Glutamatergic neuron (in vitro differentiated cells): ENCODE measurements around the gene TM4SF5. TPM values are rescaled to one million over a fixed set of nuclear protein-coding genes. Genes with fewer than 3 reads are reported as not detected.

Source experiments
- DNase-seq: peaks from one replicate; pipeline ENCODE4 v3.0.0; 2022
- H3K27ac Mint-ChIP-seq: one replicate; pipeline ENCODE4 v1.8.0; 2020; ENCODE audit warnings: mild to moderate bottlenecking, mixed read lengths, inconsistent platforms; ENCODE audit not compliant: unreplicated experiment
- H3K27me3 Mint-ChIP-seq: one replicate; pipeline ENCODE4 v1.8.0; 2020; ENCODE audit warnings: mild to moderate bottlenecking, moderate library complexity, mixed read lengths, inconsistent platforms; ENCODE audit not compliant: unreplicated experiment
- H3K36me3 Mint-ChIP-seq: one replicate; pipeline ENCODE4 v1.8.0; 2020; ENCODE audit warnings: mild to moderate bottlenecking, mixed read lengths, inconsistent platforms; ENCODE audit not compliant: unreplicated experiment
- H3K4me1 Mint-ChIP-seq: one replicate; pipeline ENCODE4 v1.8.0; 2020; ENCODE audit warnings: mild to moderate bottlenecking, low read depth, mixed read lengths, inconsistent platforms; ENCODE audit not compliant: unreplicated experiment
- H3K4me3 Mint-ChIP-seq: one replicate; pipeline ENCODE4 v1.8.0; 2020; ENCODE audit warnings: mild to moderate bottlenecking, mixed read lengths, inconsistent platforms; ENCODE audit not compliant: unreplicated experiment
- H3K9me3 Mint-ChIP-seq: one replicate; pipeline ENCODE4 v1.8.0; 2020; ENCODE audit warnings: mild to moderate bottlenecking, moderate library complexity, mixed read lengths, inconsistent platforms; ENCODE audit not compliant: unreplicated experiment
- total RNA-seq: library from RNA; stranded (reverse); fragmentation: NEBNext Ultra II Directional; extraction: Animal tissue kit (Norgen Biotek cat#: 25700); gene quantifications from one replicate; pipeline ENCODE4 v1.2.1, GENCODE V29; 2021; ENCODE audit not compliant: unreplicated experiment
- TF ChIP-seq, protein P1 (sequence below): fragments of 200-600 bp; sonication (generic); IDR thresholded peaks from one replicate; pipeline ENCODE4 v1.5.0; 2021; ENCODE audit not compliant: partially characterized antibody, unreplicated experiment

TM4SF5 gene
- total RNA-seq, 1 donor from 2014 or later, result not detected

DNA sequence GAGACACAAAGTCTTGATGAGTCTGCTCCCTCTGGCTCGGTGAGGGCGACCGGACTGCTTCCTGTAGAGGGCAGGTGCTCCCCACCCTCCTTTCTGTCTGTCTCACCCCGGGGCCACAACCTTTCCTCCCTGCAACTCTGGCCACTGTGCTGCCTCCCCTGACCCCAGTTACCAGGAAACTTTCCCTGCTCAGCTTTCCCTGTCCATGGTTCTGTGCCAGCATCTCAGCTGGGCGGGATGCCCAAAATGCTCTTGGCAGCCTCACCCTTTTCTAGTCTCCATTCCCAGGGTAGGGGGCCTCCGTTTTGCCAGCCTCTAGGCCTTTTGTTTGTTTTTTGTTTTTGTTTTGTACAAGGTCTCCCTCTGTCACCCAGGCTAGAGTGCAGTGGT lies 36.7 kb downstream of the TM4SF5 start:
- peaks cover 11% of the 10 kb centered on the region for H3K36me3 Mint-ChIP-seq
- H3K9me3 Mint-ChIP-seq, result peaks cover 10% of the 10 kb centered on the region
- no peak overlapping the region for H3K27ac Mint-ChIP-seq
- DNase-seq, result no peak
- peaks cover 7% of the 10 kb centered on the region for H3K4me1 Mint-ChIP-seq
- peaks cover 22% of the 10 kb centered on the region for H3K27me3 Mint-ChIP-seq
- H3K4me3 Mint-ChIP-seq, result peak overlapping the region; percentile 93
- TF ChIP-seq, protein P1, sequence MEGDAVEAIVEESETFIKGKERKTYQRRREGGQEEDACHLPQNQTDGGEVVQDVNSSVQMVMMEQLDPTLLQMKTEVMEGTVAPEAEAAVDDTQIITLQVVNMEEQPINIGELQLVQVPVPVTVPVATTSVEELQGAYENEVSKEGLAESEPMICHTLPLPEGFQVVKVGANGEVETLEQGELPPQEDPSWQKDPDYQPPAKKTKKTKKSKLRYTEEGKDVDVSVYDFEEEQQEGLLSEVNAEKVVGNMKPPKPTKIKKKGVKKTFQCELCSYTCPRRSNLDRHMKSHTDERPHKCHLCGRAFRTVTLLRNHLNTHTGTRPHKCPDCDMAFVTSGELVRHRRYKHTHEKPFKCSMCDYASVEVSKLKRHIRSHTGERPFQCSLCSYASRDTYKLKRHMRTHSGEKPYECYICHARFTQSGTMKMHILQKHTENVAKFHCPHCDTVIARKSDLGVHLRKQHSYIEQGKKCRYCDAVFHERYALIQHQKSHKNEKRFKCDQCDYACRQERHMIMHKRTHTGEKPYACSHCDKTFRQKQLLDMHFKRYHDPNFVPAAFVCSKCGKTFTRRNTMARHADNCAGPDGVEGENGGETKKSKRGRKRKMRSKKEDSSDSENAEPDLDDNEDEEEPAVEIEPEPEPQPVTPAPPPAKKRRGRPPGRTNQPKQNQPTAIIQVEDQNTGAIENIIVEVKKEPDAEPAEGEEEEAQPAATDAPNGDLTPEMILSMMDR, result no peak

DNA sequence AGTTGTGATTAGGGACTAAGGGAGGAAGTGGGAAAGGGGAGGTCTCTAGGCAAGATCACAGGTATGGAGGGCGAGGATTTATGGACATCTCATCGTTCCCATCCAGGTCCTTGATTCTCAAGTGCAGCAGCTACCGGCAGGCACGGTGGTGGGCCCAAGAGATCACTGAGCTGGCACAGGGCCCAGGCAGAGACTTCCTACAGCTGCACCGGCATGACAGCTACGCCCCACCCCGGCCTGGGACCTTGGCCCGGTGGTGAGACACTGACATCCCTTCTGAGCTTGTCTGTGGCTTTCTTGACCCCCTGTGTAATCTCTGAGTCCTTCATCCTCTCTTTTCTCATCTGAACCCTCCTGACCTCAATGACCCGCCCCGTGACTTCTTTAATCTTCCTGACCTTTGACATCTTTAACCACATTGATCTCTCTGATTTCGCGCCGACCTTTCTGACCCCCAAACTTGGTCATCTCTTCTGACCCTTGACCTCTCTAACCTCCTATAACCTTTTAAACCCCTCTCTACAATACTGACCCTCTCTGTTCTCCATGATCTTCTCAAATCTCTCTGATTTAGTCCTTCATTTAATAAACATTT lies 39.1 kb downstream of the TM4SF5 start:
- Mint-ChIP-seq H3K27me3 (peaks cover 22% of the 10 kb centered on the region), H3K9me3 (peaks cover 9% of the 10 kb centered on the region), H3K27ac (no peak overlapping the region), H3K4me1 (peaks cover 7% of the 10 kb centered on the region), H3K36me3 (peaks cover 11% of the 10 kb centered on the region), H3K4me3 (no peak overlapping the region)
- TF ChIP-seq, protein P1, result no peak
- DNase-seq, result no peak

DNA sequence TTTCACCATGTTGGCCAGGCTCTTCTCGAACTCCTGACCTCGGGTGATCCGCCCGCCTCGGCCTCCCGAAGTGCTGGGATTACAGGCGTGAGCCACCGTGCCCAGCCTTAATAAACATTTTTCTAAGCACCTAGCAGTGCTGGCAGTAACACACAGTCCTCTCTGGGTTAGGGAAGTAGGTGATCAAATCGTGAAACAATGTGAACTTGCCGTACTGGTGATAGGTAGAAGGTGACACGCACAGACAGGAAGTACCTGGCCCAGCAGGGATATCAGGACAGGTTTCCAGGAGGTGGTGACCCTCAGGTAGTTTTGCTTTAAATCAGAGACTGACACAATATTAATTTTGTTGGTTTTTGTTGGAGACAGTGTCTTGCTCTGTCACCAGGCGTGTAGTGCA lies 39.8 kb downstream of the TM4SF5 start:
- Mint-ChIP-seq H3K27me3 (peaks cover 18% of the 10 kb centered on the region), H3K9me3 (peaks cover 5% of the 10 kb centered on the region), H3K36me3 (peaks cover 11% of the 10 kb centered on the region), H3K4me3 (no peak overlapping the region), H3K27ac (no peak overlapping the region), H3K4me1 (peaks cover 7% of the 10 kb centered on the region)
- TF ChIP-seq, protein P1, result no peak
- no peak for DNase-seq

DNA sequence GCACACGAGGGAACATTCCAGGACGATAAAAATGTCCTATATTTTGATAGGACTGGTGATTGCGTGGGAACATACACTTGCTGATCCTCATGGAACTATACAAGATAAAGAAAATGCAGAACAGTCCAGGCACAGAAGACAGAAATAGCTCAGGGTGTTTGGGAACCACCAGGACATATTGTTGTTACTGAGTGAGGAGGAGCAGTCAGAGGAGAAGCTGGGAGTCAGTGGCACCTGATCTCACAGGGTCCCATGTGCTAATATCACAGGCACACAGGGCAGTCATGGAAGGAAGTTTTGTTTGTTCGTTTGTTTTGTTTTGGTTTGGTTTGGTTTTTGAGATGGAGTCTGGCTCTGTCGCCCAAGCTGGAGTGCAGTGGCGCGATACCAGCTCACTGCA lies 41.0 kb downstream of the TM4SF5 start:
- peaks cover 11% of the 10 kb centered on the region for H3K36me3 Mint-ChIP-seq
- H3K4me3 Mint-ChIP-seq, result no peak overlapping the region
- H3K4me1 Mint-ChIP-seq, result peaks cover 7% of the 10 kb centered on the region

DNA sequence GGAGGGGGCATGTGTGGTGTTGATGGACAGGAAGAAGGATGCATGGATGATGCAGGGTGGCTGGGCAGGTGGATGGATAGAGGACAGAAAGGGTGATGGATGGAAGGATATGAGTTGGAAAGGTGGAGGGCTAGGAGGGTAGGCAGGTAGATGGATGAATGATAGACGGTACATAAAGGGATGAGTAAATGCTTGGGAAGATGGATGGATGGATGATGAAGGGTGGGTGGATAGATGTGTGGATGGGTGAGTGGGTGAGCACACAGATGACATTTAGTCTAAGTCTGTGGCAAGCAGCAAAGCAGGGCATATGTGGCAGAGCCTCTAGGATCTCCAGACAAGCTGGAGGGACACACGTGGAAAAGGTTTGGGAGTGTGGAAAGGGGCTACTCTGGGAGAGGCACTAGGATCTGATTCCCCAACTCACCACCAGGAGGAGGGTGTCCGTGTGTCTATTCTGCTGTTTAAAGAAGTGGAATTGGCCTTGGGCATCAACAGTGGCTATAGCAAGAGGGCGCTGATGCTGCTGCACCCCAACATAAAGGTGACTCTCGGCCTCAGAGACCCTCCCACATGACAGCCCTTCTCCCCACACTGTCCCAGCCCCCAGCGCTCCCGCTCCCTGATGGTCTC lies 43.5 kb downstream of the TM4SF5 start:
- Mint-ChIP-seq H3K27me3 (peaks cover 9% of the 10 kb centered on the region), H3K36me3 (peaks cover 6% of the 10 kb centered on the region), H3K27ac (no peak overlapping the region), H3K4me1 (peaks cover under 1% of the 10 kb centered on the region), H3K9me3 (peaks cover 1% of the 10 kb centered on the region), H3K4me3 (peak overlapping the region; percentile 13)
- TF ChIP-seq, protein P1, result peak; percentile 39
- no peak for DNase-seq

More for the DNA sequence above, 41.0 kb downstream of the TM4SF5 start:
- TF ChIP-seq, protein P1, result no peak
- no peak for DNase-seq
- peaks cover 5% of the 10 kb centered on the region for H3K9me3 Mint-ChIP-seq
- no peak overlapping the region for H3K27ac Mint-ChIP-seq
- H3K27me3 Mint-ChIP-seq, result peaks cover 14% of the 10 kb centered on the region
